Kidney (tissue), 14 donors: ENCODE measurements around the gene BCLAF1. TPM values are rescaled to one million over a fixed set of nuclear protein-coding genes. Genes with fewer than 3 reads are reported as not detected.
A peak's percentile ranks its signal among the peaks of the same experiment; 100 is the strongest.

Source experiments
- DNase-seq, 5 donors: peaks; one replicate each; pipeline ENCODE4 v3.0.0-alpha.2; 2013 to 2020
- FAIRE-seq: peaks from 2 replicates; lab custom pipeline; 2012; peaks lifted over from hg19 to GRCh38; lab: Jason Lieb, UNC
- H3K27ac ChIP-seq, 2 donors: one replicate each; pipeline ENCODE4 v1.7.0; 2013; ENCODE audit warnings: low read depth in 2 of 2, low read length in 2 of 2, inconsistent platforms in 1 of 2
- H3K27me3 ChIP-seq: one replicate; pipeline ENCODE4 v1.7.1; 2013; ENCODE audit warnings: low read length, inconsistent platforms; ENCODE audit not compliant: control insufficient read depth, insufficient read depth
- H3K36me3 ChIP-seq, 3 donors: one replicate each; pipeline versions ENCODE4 v1.7.0 to v1.7.1; 2013; ENCODE audit warnings: low read length in 3 of 3, control low read depth in 1 of 3, inconsistent platforms in 1 of 3; ENCODE audit not compliant: insufficient read depth in 3 of 3, control insufficient read depth in 2 of 3
- H3K4me1 ChIP-seq, 3 donors: one replicate each; pipeline versions ENCODE4 v1.7.0 to v1.7.1; 2013; ENCODE audit warnings: low read length in 3 of 3, inconsistent platforms in 1 of 3, low read depth in 1 of 3; ENCODE audit not compliant: control insufficient read depth in 2 of 3, insufficient read depth in 2 of 3
- H3K4me3 ChIP-seq, 3 donors: one replicate each; pipeline versions ENCODE4 v1.7.0 to v1.8.1; 2013; ENCODE audit warnings: low read length in 3 of 3, control low read depth in 1 of 3, inconsistent platforms in 1 of 3
- H3K9ac ChIP-seq, 3 donors: one replicate each; pipeline versions ENCODE4 v1.7.0 to v1.7.1; 2013; ENCODE audit warnings: low read length in 3 of 3, control low read depth in 1 of 3, inconsistent platforms in 1 of 3
- H3K9me3 ChIP-seq, 3 donors: one replicate each; pipeline versions ENCODE4 v1.7.0 to v1.7.1; 2013; ENCODE audit warnings: low read length in 3 of 3, control low read depth in 1 of 3, inconsistent platforms in 1 of 3; ENCODE audit not compliant: control insufficient read depth in 2 of 3, insufficient read depth in 1 of 3
- intact Hi-C: fragments of 100-400 bp; cut with DNase I; formaldehyde crosslinking; loops from one replicate; pipeline ENCODE4 v1.11.1; 2022
- polyA plus RNA-seq: library from polyadenylated mRNA; stranded (reverse); fragments of 350-450 nt; fragmentation: Illumina TruSeq; extraction: RNeasy Lipid Tissue Mini Kit (QIAGEN cat#74804); gene quantifications from one replicate; pipeline ENCODE4 v1.2.3, GENCODE V29; 2014; ENCODE audit warnings: low read depth, low replicate concordance; ENCODE audit not compliant: insufficient read depth
- total RNA-seq: library from RNA; stranded (reverse); fragmentation: NEBNext Ultra II Directional; extraction: Animal tissue kit (Norgen Biotek cat#: 25700); gene quantifications from one replicate; pipeline ENCODE4 v1.2.1, GENCODE V29; 2021
- TF ChIP-seq, protein P1 (sequence below): IDR thresholded peaks from 3 replicates; pipeline ENCODE4 v1.5.1; 2012; ENCODE audit warnings: mild to moderate bottlenecking, moderate library complexity, borderline replicate concordance; ENCODE audit not compliant: insufficient read depth; ENCODE audit errors: extremely low read depth
- donor health status: control.
- donor health status: control.
- donor health status: control.
- donor health status: control.
- donor health status: control.
- donor health status: DM: yes; HTN: yes; CAD: no.
- donor health status: Normal renal cell carcinoma (clear cell type).

The BCLAF1 gene
- total and polyA plus RNA-seq, 2 donors from 2014 or later, result 18.3 to 132 TPM

DNA sequence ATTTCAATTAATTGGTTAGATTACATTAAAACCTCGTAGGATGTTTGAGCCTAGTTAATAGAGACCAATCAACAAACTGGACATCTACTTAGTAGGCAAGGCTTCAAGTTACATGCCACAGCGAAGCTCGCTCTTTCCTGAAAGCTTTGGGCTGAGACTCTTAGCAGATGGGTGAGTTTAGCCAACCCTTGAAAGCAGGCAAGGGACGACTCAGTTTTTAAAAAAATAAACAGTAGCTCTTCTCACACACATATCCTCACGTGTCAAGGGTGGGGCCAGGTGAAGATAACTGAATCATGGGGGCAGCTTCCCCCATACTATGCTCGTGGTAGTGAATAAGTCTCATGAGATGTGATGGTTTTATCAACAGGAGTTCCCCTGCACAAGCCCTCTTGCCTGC, 40.3 kb downstream of the BCLAF1 start:
- intact Hi-C loops, result no loop called here
- no peak overlapping the region for H3K9ac ChIP-seq
- TF ChIP-seq, protein P1, sequence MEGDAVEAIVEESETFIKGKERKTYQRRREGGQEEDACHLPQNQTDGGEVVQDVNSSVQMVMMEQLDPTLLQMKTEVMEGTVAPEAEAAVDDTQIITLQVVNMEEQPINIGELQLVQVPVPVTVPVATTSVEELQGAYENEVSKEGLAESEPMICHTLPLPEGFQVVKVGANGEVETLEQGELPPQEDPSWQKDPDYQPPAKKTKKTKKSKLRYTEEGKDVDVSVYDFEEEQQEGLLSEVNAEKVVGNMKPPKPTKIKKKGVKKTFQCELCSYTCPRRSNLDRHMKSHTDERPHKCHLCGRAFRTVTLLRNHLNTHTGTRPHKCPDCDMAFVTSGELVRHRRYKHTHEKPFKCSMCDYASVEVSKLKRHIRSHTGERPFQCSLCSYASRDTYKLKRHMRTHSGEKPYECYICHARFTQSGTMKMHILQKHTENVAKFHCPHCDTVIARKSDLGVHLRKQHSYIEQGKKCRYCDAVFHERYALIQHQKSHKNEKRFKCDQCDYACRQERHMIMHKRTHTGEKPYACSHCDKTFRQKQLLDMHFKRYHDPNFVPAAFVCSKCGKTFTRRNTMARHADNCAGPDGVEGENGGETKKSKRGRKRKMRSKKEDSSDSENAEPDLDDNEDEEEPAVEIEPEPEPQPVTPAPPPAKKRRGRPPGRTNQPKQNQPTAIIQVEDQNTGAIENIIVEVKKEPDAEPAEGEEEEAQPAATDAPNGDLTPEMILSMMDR, result no peak
- H3K9me3 ChIP-seq, result no peaks in the 10 kb centered on the region
- H3K36me3 ChIP-seq, result no peaks in the 10 kb centered on the region
- peak overlapping the region in 2 of 3 donors; percentile 82 to 84 for H3K4me3 ChIP-seq
- no peak overlapping the region for H3K27ac ChIP-seq
- DNase-seq, result no peak
- no peaks in the 10 kb centered on the region for H3K27me3 ChIP-seq
- H3K4me1 ChIP-seq, result peaks cover 0 to 8% (median 6%) of the 10 kb centered on the region in 3 donors
- FAIRE-seq, result no peak

DNA sequence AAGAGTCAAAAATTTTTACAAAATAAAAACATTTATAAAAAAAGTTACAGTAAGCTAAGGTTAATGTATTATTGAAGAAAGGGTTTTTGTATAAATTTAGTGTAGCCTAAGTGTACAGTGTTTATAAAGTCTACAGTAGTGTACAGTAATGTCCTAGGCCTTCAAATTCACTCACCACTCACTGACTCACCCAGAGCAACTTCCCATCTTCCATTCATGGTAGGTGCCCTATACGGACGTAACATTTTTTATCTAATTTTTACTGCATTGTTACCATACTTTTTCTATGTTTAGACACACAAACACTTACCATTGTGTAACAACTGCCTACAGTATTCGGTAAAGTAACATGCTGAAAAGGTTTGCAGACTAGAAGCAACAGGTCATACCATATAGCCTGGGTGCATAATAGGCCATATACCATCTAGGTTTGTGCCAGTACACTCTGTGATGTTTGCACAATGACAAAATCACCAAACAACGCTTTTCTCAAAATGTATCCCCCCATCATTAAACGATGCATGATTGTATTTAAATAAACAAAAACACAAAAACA, 45.5 kb downstream of the BCLAF1 start:
- Histone ChIP-seq H3K27ac (no peak overlapping the region), H3K9ac (no peak overlapping the region), H3K27me3 (no peaks in the 10 kb centered on the region), H3K36me3 (no peaks in the 10 kb centered on the region), H3K4me1 (no peaks in the 10 kb centered on the region), H3K4me3 (no peak overlapping the region), H3K9me3 (no peaks in the 10 kb centered on the region)
- FAIRE-seq, result no peak
- TF ChIP-seq, protein P1, result no peak
- intact Hi-C loops, result no loop called here
- no peak for DNase-seq

DNA sequence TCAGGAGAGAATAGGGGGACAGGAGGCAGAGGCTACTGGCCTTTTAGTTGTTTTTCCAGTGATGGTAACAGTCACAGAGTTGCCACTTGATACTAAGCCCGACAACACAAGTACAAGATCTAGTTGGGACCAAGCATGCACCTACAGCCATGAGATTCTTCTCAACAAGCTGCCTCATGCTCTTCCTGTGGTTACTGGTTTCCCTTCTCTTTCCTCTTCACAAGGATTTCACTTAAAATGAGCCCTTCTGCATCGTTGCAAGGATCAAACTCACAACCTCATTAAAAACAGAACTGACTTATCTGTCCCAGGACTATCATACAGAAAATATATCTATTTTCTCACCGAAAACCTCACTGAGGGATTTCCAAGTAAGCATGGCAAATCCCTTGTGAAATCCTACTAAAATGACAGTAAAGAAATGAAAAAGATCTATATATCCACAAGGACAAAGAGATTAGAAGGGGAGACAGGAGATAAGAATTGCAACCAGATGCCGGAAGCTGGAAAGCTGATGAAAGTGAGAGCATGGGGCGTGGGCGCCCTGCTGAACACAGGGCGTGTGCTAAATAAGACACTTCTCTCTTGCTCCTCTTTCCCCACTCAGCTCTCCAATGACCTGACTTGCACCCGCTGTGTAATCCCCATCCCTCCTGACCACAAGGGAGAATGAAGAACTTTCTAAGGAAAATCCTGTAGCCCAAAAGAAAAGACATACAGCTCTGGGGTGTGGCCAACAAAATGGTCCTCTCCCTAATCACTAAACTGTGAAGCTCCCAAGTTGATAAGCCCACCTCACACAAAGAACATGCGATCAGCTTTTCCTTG, 53.0 kb downstream of the BCLAF1 start:
- intact Hi-C loops, result no loop called here
- no peaks in the 10 kb centered on the region for H3K9me3 ChIP-seq
- FAIRE-seq, result no peak
- H3K36me3 ChIP-seq, result no peaks in the 10 kb centered on the region
- no peak overlapping the region for H3K9ac ChIP-seq
- TF ChIP-seq, protein P1, result no peak
- H3K27ac ChIP-seq, result no peak overlapping the region
- H3K27me3 ChIP-seq, result no peaks in the 10 kb centered on the region
- H3K4me1 ChIP-seq, result no peaks in the 10 kb centered on the region
- no peak overlapping the region for H3K4me3 ChIP-seq
- DNase-seq, result no peak
